ENCODE data around the gene SLC27A6.

Gene SLC27A6

GRCh38 chr5:129061849-129062248 lies 96.6 kb downstream of the SLC27A6 start:
- DNase-seq (ENCODE audit: low spot score): no peak

- no peak for DNase-seq (ENCODE audit: low spot score)
Measured at GRCh38 chr5:129063483-129064113, 98.3 kb downstream of the SLC27A6 start.

GRCh38 chr5:129065721-129066120 lies 100.4 kb downstream of the SLC27A6 start:
- DNase-seq (ENCODE audit: low spot score): no peak

- DNase-seq (ENCODE audit: low spot score): no peak
Measured at GRCh38 chr5:129067745-129068144, 102.5 kb downstream of the SLC27A6 start.

GRCh38 chr5:129069292-129069691 lies 104.0 kb downstream of the SLC27A6 start:
- no peak for DNase-seq (ENCODE audit: low spot score)

GRCh38 chr5:129073111-129073510 lies 107.8 kb downstream of the SLC27A6 start:
- no peak for DNase-seq (ENCODE audit: low spot score)

- peak; percentile 44 for DNase-seq (ENCODE audit: low spot score)
Measured at GRCh38 chr5:129074903-129075302, 109.6 kb downstream of the SLC27A6 start.

GRCh38 chr5:129077433-129078075 lies 112.3 kb downstream of the SLC27A6 start:
- peak; percentile 60 for DNase-seq (ENCODE audit: low spot score)

- DNase-seq (ENCODE audit: low spot score): no peak
Measured at GRCh38 chr5:129078247-129078646, 113.0 kb downstream of the SLC27A6 start.

- DNase-seq (ENCODE audit: low spot score): no peak
Measured at GRCh38 chr5:129078660-129079059, 113.4 kb downstream of the SLC27A6 start.

- DNase-seq (ENCODE audit: low spot score): no peak
Measured at GRCh38 chr5:129079496-129079895, 114.2 kb downstream of the SLC27A6 start.

GRCh38 chr5:129080766-129081165 lies 115.5 kb downstream of the SLC27A6 start:
- DNase-seq (ENCODE audit: low spot score): no peak

GRCh38 chr5:129082225-129083136 lies 117.2 kb downstream of the SLC27A6 start:
- no peak for DNase-seq (ENCODE audit: low spot score)

Data from SK-N-DZ (cell line).